ENCODE measurements around the gene CDH23. TPM values are rescaled to one million over a fixed set of nuclear protein-coding genes. Genes with fewer than 3 reads are reported as not detected.

Gene CDH23
- total RNA-seq, 2 donors from 2014 or later, result 3.9 to 4.4 TPM

DNA sequence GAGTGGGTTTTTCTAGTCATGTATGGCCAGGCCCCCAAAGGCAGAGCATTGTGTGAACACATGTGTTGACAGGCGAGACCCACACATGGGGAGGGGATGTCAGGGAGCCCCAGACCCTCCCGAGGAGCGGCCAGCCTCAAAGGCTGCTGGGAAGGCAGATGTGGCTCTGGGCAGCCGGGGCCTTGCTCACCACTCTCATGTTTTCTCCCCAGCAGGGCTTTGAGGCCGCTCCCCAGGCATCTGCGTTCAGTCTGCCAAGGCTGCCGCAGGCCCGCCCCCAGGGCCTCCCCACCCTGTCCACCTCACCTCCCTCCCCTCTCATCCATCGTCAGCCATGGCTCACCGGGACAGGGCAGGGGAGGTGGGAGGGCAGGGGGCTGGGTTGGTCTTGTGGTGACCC is 393.2 kb downstream of the CDH23 start:
- Histone ChIP-seq H3K4me1 (no peaks in the 10 kb centered on the region), H3K4me3 (no peak overlapping the region), H3K27me3 (no peaks in the 10 kb centered on the region), H3K9me3 (no peaks in the 10 kb centered on the region), H3K27ac (no peak overlapping the region), H3K36me3 (no peaks in the 10 kb centered on the region)
- no peak for DNase-seq (ENCODE audit: low spot score)
- TF ChIP-seq CTCF (IDR thresholded peaks at IDR 0.05), result no peak

DNA sequence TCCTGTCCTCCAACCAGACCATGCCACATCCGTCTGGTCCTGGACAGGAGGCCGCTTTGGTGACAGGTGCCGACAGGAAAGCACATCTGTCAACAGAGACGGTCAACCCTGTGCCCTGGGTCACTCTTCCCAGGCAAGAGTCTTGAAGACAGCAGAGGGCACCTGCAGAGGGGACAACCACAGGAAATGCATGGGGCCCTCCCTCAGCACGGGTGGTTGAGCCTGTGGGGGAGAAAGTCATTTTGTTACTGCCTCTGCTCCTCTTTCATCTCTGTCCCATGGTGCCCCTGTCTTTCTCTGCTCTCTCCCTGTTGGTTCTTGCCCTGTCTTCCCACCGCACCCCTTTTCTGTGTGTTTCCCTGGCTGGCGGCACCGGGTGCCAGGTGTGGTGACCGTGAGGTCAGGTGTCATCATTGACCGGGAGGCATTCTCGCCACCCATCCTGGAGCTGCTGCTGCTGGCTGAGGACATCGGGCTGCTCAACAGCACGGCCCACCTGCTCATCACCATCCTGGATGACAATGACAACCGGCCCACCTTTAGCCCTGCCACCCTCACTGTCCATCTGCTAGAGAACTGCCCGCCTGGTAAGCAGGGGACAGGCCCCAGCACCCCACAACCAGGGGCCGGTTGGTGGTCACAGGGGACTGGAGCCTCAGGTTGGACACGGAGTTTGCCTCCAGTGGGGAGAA is 394.2 kb downstream of the CDH23 start:
- Histone ChIP-seq H3K4me1 (no peaks in the 10 kb centered on the region), H3K27ac (no peak overlapping the region), H3K27me3 (no peaks in the 10 kb centered on the region), H3K9me3 (no peaks in the 10 kb centered on the region), H3K4me3 (no peak overlapping the region), H3K36me3 (no peaks in the 10 kb centered on the region)
- no peak for TF ChIP-seq CTCF (IDR thresholded peaks at IDR 0.05)
- DNase-seq (ENCODE audit: low spot score), result no peak

DNA sequence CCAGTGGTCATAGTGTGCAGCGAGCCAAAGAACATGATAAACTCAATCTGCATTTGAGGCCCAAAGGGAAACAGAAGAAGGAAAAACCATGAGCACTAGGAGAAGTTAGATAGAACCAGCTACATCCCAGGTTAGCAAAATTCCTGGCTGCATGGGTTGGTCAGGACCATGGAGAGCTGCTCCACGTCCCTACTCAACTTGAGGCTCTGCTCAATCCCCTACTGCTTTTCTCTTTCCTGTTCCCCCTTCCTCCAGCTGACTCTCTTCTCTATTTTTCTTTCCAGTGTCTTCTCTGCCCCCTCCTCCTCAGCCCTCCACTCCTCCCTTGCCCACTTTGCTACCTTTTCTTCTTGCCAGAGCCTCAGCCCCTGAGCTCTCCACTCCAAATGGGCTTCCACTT is 398.5 kb downstream of the CDH23 start:
- no peak for TF ChIP-seq CTCF (IDR thresholded peaks at IDR 0.05)
- DNase-seq (ENCODE audit: low spot score), result no peak
- H3K27me3 ChIP-seq, result no peaks in the 10 kb centered on the region
- H3K9me3 ChIP-seq, result no peaks in the 10 kb centered on the region
- H3K4me1 ChIP-seq, result no peaks in the 10 kb centered on the region
- H3K36me3 ChIP-seq, result no peaks in the 10 kb centered on the region
- H3K4me3 ChIP-seq, result no peak overlapping the region
- H3K27ac ChIP-seq, result no peak overlapping the region

- H3K36me3 ChIP-seq, result no peaks in the 10 kb centered on the region
- TF ChIP-seq CTCF (IDR thresholded peaks at IDR 0.05), result no peak
- no peaks in the 10 kb centered on the region for H3K4me1 ChIP-seq
- H3K27me3 ChIP-seq, result no peaks in the 10 kb centered on the region
- no peaks in the 10 kb centered on the region for H3K9me3 ChIP-seq
- no peak overlapping the region for H3K4me3 ChIP-seq
- no peak overlapping the region for H3K27ac ChIP-seq
- no peak for DNase-seq (ENCODE audit: low spot score)
Measured at GRCh38 chr10:71796749-71797405, 400.2 kb downstream of the CDH23 start.

DNA sequence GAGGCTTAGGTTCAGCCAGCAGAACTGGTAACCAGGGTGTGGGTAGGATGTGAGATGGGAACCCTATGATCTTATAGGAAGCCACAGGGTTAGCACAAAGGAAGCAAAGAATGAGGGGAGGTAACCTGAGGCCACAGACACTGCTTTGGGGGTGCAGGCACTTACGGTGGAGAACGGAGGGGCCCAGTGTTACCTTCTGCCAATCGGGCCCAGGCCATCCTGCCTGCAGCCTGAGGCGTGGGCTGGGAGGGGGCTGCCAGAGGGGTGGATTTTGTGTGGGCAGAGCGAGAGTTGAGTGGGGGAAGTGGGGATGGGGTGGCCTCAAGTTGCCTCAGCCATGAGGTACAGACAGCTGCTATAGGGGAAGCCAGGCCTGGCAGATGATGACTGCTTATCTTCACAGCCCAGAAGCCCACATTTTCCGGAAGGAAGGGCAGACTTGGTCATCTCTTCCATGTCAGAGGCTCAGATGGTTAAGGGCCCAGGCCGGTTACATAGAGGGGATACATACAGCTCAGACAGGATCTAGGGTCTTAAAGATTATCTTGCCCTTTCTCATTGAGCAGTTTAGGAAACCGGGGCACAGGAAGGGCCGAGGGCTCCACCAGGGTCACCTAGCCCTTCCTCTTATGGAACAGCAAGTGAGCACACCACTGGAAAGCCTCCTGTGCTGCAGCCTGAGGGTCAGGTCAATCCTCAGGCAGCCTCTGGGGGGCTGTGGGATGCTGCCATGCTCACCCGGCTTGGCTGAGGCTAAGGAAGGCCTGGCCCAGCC is 401.0 kb downstream of the CDH23 start:
- Histone ChIP-seq H3K36me3 (no peaks in the 10 kb centered on the region), H3K9me3 (no peaks in the 10 kb centered on the region), H3K4me1 (no peaks in the 10 kb centered on the region), H3K4me3 (no peak overlapping the region), H3K27me3 (no peaks in the 10 kb centered on the region), H3K27ac (no peak overlapping the region)
- no peak for TF ChIP-seq CTCF (IDR thresholded peaks at IDR 0.05)
- DNase-seq (ENCODE audit: low spot score), result no peak

All from right atrium auricular region (tissue), 2 donors.